Stimulated activated CD4-positive, alpha-beta T cell treated with anti-CD3 and anti-CD28 coated beads, Interleukin-1b, Interleukin-23, amount 100 ng/mL, for 1 hour (primary cell): ENCODE data around the gene TMEM250.

Experiments
- DNase-seq, 2 donors: peaks; one replicate each; pipeline ENCODE4 v3.0.0-alpha.2; 2020; ENCODE audit warnings: low read depth in 2 of 2

Gene TMEM250

DNA sequence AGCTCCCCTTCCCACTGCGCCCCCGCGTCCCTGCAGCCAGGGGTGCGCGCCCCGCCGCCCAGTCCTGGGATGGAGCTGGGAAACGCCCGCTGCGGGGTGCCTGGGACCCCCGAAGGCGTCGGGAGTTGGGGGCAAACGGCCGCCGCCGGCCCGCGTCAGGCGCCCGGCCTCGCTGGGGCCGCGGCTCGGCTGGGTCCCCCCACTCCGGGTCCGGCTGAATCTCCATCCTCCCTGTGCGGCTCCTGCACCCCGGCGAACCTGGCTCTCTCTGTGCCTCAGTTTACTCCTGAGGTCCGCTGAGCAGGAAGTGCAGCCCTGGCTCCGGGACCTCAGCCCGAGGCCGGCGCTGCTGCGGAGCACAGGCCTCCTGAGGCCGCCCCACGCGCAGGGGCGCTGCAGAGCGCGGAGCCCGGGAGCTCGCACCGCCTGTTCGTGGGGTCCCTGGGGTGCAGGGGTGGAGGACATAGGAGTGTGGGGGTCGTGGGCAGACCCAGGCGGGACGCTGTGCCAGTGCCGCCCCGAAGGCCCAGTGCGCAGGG, 13.9 kb upstream of the TMEM250 start:
- DNase-seq = no peak

DNA sequence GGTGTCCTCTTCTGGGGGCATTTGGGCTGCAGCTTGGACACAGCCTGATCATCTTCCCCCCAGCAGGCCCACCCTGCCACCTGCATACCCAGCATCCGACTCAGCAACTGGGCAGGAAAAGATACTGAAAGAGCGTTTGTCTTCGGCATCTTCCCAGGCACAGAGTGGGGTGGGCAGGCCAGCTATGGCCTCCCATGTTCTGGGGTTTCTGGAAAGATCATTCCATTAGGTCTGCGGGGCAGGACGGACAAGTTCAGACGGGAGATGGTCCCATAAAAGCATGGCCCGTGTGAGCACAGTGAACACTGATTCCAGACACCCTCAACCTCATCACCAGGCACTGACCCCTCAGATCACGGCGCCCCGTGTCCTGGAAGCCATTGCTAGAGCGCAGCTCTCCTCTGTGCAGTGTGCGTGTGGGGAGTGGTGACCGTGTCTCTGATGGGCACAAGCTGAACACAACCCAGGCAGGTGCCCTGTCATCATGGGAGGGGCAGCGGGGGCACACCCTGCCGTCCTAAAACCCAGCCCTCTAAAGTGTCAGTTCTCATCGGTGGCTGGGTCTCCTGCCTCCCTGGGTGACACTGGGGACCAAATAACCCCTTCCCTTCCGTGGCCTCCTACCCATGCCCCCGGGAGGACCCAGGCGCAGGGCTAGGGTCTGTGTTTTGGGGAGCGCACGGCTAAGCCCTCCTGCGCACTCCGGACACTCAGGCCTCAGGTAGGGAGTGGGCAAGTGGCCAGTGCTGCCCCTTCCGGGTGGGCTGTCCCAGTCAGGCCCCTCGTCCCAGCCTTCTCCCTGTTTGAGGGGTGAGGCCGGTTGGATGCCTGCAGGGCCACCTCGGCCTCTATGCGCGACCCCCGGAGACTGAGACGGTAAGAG, 13.2 kb upstream of the TMEM250 start:
- DNase-seq = no peak

- DNase-seq = no peak
Observed at GRCh38 chr9:136129176-136129575, 10.5 kb upstream of the TMEM250 start.

- no peak for DNase-seq
Observed at GRCh38 chr9:136128436-136128835, 9.8 kb upstream of the TMEM250 start.

- no peak for DNase-seq
Observed at GRCh38 chr9:136127313-136127712, 8.6 kb upstream of the TMEM250 start.

- no peak for DNase-seq
Observed at GRCh38 chr9:136124976-136125692, 6.5 kb upstream of the TMEM250 start.

DNA sequence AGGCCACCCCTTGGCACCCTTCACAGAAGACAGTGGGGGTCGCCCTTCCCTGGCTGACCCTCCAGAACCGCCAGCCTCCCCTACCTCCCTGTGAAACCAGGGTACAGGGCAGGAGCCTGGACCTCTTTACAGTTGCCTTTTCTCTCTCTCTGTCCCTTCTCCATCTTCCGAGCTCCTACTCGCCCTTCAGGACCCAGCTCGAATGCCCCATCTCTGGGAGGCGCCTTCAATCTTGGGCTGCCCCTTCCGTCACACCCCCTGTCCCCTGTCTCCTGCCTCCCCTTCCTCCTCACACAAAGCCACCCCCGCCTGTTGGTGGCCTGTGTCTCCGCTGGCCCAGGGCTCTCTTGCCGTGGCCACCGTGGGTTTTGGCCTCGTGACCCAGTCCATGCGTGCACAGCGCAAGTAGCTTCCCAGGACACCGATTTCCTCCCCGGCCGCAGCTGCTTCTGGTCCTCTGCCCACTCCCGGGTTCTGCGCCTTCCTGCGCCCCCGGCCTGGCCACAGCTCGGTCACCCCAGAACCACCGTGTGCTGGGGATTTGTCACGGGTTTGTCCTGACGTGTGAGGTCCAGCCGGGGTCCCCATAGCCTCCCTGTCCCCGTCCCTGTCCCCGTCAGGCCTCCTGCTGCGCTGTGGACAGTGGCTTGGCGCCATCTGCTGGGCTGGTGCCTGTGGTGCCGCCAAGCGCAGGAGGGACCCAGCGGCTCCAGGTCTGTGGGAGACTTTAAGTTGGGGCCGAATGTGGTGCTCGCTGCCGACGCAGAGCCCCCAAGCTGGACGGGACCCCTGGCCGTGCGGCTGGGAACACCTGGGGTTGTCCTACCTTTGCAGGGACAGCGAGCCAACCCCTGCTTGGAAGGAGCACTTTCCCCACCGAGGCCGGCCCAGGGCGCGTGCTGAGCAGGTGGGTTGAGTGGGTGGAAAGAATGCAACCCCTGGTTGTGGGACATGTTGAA, 4.0 kb upstream of the TMEM250 start:
- DNase-seq = peak; percentile 49 to 76

GRCh38 chr9:136121801-136122200, 3.1 kb upstream of the TMEM250 start:
- DNase-seq = no peak

- DNase-seq = no peak
Observed at GRCh38 chr9:136120438-136120844, 1.8 kb upstream of the TMEM250 start.

DNA sequence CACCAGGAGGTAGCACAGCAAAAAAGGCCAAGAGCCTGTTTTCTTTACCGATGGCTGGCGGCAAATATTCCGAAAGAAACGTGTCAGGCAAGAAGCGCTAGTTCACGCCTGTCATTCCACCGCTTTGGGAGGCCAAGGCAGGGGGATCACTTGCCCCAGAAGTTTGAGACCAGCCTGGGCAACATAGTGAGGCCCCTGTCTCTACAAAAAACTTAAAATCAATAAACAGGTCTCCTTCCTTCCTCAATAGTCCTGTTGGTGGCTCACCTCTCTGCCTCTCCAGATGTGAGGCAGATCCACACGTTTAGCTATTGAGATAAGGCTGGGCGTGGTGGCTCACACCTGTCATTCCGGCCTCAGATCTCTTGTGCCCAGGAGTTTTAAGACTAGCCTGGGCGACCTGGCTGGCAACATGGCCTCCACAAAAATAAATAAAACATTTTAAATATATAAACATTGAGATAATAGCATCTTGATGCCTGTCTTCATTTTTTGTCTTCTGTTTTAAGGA, 1.3 kb upstream of the TMEM250 start:
- no peak for DNase-seq

DNA sequence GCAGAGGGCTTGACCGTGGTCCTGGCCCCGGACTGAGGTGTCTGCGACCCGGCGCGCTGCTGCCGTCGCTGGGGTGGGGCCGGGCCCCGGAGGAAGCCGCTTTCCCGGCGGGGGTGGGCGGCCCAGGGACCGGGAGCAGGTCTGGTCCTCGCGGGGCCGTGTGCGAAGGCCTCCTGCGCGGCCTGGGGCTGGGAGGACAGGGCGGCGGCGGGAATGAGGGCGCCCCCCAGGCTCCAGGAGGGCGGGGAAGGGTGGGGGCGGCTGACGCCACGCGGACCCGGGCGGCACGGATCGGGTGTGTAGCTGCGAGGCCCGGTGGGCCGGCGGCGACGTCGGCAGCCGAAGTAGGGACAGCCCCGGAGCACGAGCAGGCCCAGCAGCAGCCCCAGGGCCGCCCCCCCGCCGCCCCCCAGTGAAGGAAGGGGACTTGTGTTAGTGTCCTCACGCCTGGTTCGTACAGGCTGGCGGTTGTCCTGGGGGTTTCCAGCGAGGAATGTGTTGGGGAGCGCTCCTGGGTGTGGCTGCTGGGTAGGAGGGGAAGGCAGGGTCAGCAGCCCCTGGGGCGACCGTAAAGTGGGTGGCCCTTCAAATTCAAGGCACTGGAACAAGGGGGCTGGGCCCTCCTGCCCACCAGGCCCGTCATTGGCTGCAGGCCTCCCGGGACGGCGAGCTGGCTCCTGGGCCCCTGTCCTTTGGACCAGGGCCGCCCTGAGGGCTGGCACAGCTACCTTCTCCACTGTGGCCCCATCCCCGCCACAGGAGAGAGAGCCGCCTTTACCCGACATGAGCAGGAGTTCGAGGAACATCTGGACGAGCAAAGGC, 597 bp upstream of the TMEM250 start:
- no peak for DNase-seq

GRCh38 chr9:136117916-136118319, 757 bp downstream of the TMEM250 start:
- no peak for DNase-seq

DNA sequence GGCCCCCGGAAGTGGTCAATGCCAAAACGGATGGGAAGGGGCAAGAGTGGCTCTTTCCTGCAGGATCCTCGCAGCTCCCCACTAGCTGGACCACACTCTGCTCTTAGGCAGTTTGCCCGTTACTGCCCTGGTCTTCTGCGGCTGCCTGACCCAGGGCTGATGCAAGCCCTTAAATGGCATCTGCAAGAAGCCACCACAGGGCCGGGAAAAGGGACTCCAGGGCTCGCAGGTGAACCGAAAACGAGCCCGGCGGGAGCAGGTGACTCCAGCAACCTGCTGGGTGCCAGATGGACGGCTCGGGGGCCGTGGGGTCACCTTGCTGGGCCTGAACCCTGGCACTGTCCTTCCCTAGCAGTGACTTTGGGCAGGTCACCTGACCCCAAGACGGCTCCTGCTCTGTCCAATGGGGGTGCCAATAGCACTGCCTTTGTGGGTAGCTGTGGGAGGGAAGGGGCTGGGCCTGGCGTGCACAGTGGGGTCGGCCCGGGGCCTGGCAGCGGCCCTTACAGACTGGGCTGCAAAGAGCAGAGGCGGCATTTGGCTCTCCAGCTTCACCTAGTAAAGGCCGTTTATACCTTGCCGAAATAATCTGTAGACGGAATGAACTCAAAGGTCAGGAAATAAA, 1.3 kb downstream of the TMEM250 start:
- no peak for DNase-seq

DNA sequence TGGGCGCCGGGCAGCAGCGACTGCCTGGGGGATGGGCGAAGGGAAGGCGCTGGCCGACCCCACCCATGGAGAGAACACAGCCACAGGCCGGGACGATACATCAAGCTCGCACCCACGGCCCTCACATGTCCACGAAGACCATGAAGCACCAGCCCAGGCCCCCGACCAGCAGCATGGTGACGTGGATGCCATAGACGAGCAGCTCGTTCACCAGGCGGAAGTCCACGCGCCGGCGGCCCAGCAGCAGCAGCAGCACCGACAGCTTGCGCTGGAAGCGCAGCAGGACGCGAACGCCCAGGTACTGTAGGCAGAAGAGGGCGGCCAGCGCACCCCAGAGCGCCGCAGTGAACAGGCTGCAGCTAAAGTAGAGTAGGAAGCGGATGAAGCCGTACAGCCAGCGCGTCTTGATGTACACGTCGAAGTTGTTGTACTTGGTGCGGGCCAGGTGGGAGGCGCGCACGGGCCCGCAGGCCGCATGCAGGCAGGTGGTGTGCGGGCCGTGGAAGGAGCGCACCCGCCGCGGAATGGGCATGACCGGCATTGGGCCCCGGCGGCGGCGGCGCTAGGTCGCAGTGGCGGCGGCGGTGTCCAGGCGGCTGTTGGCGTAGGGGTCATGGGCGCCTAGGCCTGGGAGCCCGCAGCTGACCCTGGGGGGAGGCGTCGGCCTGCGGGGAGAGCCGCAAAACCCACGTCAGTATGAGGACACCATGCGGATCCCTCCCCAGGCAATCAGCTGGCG, 2.1 kb downstream of the TMEM250 start:
- DNase-seq = no peak

- no peak for DNase-seq
Observed at GRCh38 chr9:136115641-136116359, 2.9 kb downstream of the TMEM250 start.

DNA sequence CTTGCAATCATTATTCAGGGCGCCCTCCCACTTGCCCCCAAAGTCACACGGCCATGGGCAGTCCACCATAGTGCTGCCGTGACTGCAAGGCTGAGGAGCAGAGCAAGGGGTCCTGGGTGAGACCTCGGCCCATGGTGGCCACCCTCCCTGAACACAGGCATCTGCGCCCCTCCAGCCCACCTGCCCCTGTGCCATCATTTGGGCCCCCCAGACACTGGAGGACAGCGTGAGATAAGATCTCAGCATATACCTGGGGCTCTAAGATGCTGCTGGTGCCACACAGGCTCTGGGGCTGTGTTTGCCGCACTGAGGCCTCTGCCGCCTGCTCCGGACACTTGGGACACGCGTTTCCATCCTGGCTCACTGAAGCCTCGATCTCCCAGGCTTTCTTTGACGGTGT, 3.5 kb downstream of the TMEM250 start:
- no peak for DNase-seq

DNA sequence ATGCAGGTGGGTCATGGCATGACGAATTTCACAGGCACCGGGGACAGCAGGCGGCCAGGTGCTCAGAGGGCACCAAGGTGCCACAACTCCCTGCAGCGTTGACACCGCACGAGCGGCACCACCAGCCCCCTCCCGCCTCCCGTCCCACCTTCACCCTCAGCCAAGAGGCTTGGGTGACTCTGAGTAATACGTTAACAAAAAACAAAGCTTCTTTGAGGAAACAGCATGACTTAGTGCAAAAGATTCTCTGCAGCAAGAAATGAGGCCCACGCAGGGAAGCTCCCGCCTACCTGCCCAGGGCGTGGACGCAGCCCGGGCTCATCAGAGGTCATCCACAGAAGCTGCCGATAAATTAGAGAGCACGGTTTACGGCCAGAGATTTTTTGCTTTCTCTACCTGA, 4.1 kb downstream of the TMEM250 start:
- DNase-seq = no peak

GRCh38 chr9:136112541-136112940, 6.1 kb downstream of the TMEM250 start:
- DNase-seq = no peak

GRCh38 chr9:136111910-136112309, 6.8 kb downstream of the TMEM250 start:
- no peak for DNase-seq
